ENCODE measurements around the gene MYO19. TPM values are rescaled to one million over a fixed set of nuclear protein-coding genes. Genes with fewer than 3 reads are reported as not detected.
"Not testable (repeated sequence)": the region's sequence is repeated elsewhere in the genome, so short reads cannot be mapped to it uniquely, and the experiment has no call there.

The MYO19 gene
- polyA plus RNA-seq, 10 donors: 19.5 to 49.0 (median 27.1) TPM

DNA sequence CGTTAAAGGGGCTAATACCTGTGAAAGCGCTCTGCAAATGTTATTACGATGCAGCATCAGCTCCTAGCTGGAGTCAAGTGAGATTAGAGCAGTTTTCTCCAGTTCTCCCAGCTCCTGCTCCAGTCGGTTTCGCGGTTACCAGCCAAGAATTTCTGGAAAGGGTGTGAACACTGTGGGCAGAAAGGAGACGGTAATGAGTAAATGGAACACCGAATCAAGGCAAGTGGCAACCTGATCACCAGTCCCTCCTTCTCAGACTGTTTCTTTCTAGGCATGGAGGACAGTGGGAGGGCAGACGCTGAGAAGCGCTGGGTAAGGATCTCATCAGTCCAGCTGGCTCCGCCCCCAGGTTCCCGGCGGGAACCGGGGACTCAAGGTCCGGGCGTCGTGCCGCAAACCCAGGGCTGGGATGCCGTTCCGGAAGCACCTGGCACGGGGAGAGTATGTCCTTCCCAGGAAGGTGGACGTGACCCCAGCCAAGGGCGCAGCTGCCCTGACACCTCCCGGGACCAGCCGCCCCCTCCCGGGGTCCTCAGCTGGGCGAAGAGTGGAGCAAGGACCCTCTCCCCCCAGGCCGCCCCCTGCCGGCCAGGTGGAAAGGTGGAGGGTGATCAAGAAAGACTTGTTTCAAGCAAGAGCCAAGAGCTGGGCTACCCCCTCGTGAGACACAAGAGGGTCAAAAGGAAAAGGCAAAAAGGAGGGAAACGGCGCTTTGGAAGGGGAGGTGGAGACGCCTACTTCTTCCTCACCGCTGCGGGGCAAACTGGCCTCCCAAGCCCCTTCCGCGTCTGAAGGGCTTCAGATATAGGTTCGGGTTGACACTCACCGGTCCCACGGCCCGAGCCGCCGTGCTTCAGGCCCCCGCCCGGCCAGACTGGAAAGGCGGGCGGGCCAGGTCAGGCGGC lies 481 bp downstream of the MYO19 start:
- peak; percentile 36 to 76 (median 63) for DNase-seq

- DNase-seq: no peak
These were observed 2.2 kb downstream of the MYO19 start for GRCh38 chr17:36532435-36532975.

GRCh38 chr17:36529121-36529520 lies 5.5 kb downstream of the MYO19 start:
- DNase-seq: peak in 1 of 3 donors; percentile 19

DNA sequence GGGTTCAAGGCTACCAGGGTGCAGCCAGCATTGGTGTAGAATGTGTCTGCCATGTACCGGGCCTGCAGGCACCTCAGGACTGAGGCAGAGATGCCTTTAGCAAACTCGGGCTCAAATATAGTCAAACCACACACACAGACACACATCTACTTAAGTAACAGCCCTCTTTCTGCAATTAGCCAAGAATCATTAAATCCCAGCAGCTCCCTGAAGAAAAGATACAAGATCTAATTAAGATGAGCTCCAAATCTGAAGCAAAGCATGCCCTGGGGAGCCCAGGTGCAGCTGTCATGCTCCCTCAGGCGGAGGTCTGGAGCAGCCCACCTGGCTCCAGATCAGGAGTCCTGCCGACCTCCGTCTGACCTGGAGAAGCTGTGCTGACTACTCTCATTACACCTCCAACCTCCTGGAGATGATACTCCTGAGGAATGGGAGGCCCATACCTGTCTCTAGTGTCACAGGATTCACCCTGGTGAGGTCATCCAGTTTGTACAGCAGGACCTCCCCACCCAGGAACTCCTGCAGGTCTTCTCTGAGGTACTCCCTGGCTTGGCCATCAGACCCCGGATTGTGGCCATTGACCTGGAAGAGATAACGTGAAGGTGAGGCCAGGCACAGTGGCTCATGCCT lies 6.9 kb downstream of the MYO19 start:
- no peak for DNase-seq

DNA sequence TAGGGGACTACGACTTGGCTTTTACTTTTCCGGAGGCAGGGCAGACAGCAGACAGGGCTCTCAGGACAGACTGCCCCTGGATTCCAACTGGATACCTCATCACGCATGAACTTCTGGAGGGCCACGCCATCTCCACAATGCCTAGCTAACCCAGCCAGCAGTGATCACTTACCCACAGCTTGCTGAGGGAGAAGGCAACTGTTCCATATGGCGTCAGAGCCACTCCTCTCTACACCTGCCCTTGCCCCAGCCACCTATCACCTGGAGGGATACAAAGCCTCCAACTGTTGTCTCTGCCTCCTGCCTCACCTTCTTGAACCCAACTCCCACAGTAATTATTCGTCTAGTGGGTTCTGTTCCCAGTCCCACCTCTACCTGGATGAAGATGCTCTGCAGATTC lies 8.8 kb downstream of the MYO19 start:
- no peak for DNase-seq

GRCh38 chr17:36525113-36525512 lies 9.6 kb downstream of the MYO19 start:
- no peak for DNase-seq

DNA sequence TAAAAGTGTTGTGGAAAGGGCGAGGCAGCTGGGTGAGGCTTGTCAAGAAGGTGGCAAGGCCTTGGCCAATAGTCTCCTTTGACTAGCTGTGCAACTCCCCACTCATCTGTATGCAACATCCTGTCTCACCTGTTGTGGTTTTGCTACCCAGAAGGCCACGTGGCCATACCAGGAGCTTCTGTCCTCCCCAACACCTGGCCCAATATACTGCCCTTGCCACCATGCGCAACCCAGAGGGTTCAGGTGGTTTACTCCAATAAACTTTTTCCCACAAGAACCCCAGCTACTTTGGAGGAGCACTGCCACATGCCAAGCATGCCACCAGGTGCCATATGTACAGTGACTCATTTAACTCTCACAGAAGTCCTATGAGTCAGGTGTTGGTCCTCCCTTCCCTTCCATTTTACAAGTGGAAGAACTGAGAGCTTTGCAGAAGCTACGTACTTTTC lies 10.2 kb downstream of the MYO19 start:
- no peak for DNase-seq

DNA sequence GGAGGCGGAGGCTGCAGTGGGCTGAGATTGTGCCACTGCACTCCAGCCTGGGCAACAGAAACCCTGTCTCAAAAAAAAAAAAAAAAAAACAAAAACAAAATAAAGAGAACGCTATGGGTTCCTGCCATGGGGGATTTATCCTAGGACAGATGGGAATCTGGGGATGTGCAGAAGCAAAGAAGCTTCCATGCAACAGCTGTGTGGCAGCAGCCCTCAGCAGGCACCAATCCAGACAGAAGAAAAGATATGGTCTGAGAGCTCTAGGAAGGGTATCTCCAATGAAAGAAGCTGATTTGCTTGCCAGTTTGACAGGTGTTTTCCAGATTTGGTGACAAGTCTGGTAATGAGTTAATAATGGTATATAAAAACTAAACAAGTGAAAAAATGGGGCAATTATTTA lies 11.6 kb downstream of the MYO19 start:
- DNase-seq: peak in 1 of 3 donors; percentile 39

- DNase-seq: no peak
These were observed 18.8 kb downstream of the MYO19 start for GRCh38 chr17:36515837-36516236.

- no peak for DNase-seq
These were observed 19.8 kb downstream of the MYO19 start for GRCh38 chr17:36514856-36515255.

DNA sequence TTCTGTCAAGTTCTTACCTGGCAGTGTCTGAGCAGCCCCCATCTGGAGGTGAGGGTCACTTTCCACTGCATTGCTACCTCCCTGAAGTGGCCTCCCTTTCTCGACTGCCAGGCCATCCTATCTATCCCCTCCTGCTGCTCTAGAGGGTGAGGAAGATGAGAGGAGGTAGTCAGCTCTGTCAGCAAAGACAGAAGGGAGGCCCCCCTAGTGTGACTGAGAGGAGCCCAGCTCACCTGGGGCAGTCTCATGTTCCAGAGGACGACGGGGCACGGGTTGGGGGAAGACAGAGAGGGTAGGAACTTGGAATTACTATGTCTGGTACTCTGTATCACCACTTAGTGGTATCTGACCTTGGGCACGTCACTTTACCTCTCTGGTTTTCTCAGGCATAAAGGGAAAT lies 22.0 kb downstream of the MYO19 start:
- DNase-seq: no peak

DNA sequence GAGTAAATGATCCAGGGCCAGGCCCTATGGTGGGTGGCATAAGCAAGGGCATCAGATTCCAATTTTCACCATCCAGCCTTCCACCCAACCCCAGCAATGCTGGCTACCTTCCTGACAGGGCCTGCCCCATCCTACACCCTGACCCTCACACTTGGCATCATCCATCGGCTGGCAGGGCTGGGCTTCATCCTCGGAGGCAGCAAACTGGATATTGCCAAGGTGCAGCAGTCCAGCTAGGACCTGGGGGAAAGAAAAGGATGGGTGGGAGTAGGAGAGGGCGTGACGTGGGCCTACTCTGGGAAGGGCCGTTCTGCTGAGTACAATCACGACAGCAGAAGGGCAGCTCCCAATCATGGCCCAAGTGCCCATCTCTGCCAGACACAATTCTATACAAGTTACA lies 23.5 kb downstream of the MYO19 start:
- no peak for DNase-seq

DNA sequence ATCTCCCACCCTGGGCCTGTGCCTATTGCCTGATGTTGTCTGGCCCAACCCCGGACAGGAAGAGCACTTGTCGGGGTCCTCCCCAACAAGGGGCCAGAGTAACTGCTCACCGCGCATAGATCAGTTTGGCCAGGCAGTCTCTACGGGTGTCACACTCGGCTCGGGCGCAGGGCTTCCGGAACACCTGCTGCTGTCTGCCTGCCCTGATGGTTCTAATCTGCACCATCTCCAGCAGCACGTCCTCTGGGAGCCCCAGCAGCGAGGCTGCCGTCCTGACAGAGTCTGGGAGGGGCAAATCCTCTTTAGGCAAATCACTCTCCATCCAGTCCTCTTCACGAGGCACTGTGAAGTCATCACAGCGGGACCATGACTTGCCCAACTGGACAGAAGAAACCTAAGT lies 24.0 kb downstream of the MYO19 start:
- no peak for DNase-seq

DNA sequence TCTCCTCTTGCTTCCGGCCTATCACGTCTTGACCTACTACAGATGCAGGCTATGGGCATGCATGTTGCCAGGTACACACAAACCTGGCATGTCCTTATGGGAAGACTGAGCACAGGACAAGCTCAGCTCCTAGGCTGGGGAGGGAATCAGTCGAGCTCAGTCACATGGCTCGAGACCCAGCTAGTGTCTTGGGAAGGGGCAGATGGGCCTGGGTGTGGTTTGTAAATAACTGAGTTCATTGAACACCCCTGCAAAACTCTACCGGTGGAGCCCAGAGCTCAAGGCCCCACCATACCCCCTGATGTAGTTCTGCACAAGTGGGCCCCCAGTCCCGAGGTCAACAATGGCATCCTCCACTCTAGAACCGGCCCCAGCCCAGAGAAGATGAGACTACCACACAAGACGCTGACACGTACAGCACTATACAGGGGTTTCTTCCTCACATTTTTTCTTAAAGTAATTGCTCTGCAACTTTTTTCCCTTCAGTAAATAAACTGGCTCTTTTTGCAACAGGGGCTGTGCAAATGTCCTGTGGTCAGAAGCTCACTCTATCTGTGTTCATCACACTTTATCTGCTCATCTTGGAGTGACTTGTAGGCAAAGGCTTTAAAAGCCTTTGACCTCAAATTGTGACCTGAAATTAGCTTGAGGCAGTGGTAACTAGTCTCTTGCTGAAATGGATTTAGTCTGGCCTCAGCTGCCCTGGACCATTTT lies 25.2 kb downstream of the MYO19 start:
- no peak for DNase-seq

- not testable (repeated sequence) for DNase-seq
These were observed 26.2 kb downstream of the MYO19 start for GRCh38 chr17:36508439-36508838.

DNA sequence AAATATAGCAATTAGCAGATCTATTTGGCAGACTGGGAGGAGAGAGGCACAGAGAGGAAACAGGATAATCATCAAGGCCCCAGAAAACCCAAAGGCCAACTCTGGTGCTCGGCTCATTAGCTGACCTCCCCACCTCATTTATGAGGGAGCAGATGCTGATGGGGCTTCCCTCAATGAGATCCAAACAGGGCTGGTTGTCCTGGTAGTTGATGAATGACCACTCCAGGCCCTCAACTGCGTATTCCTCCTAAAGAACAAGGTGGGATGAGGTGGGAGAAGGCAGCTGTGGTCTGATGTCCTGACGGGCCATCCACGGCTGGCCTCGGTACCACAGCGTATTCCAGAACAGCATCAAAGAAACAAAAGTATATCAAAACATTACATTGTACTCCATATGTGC lies 27.4 kb downstream of the MYO19 start:
- DNase-seq: no peak

- DNase-seq: no peak
These were observed 27.8 kb downstream of the MYO19 start for GRCh38 chr17:36506831-36507230.

GRCh38 chr17:36506249-36506826 lies 28.3 kb downstream of the MYO19 start:
- no peak for DNase-seq

DNA sequence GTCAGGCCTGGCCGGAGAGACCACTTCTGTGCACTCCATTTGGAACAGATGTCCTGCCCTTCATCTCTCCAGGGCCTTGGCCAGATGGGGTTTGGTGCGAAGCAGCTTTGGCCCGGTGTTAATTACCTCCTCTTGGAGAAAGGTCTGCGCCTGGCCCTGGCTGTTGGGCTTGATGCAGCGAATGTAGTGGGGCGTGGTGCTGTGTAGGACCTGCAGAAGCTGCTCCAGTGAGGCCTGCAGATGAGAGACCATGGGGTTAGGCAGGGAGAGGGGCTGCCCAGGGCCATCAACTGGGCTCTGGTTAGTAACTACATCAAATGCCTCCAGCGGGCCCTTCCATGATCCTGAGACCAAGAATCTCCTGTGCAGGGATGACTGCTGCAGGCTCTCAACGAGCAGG lies 29.5 kb downstream of the MYO19 start:
- DNase-seq: no peak

DNA sequence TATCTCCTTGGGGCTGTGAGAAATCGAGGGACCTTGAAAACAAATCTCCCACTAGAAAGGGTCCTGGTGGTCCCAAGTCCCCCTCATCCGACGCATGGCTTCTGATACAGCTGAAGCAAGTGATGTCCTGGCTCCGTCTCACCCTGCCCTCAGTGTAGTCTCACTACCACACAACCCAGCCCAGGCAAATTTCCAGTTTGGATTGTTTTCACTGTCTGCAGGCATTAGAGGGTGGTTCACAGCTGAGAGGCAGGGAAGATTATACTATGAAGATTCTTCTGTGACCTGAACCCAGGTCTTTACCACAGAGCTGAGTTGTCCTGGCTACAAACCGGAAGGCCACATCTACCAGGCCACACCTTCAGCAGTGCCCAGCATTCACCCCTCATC lies 30.5 kb downstream of the MYO19 start:
- DNase-seq: no peak

GRCh38 chr17:36503456-36504155 lies 31.1 kb downstream of the MYO19 start:
- DNase-seq: no peak
